Loucy (cell line): Measurements from ENCODE around the gene TTPAL.

Source experiments
- EZH2phosphoT487 ChIP-seq: fragments of 200-600 bp; IDR thresholded peaks from 2 replicates; pipeline ENCODE4 v1.6.1; 2018; ENCODE audit warnings: antibody characterized with exemption, mild to moderate bottlenecking, moderate library complexity, borderline replicate concordance
- TF ChIP-seq, protein P1 (sequence below): fragments of 200-600 bp; sonication (generic); conservative IDR thresholded peaks from 2 replicates; pipeline ENCODE4 v1.5.1; 2014; ENCODE audit warnings: mild to moderate bottlenecking, antibody characterized with exemption, low read length

DNA sequence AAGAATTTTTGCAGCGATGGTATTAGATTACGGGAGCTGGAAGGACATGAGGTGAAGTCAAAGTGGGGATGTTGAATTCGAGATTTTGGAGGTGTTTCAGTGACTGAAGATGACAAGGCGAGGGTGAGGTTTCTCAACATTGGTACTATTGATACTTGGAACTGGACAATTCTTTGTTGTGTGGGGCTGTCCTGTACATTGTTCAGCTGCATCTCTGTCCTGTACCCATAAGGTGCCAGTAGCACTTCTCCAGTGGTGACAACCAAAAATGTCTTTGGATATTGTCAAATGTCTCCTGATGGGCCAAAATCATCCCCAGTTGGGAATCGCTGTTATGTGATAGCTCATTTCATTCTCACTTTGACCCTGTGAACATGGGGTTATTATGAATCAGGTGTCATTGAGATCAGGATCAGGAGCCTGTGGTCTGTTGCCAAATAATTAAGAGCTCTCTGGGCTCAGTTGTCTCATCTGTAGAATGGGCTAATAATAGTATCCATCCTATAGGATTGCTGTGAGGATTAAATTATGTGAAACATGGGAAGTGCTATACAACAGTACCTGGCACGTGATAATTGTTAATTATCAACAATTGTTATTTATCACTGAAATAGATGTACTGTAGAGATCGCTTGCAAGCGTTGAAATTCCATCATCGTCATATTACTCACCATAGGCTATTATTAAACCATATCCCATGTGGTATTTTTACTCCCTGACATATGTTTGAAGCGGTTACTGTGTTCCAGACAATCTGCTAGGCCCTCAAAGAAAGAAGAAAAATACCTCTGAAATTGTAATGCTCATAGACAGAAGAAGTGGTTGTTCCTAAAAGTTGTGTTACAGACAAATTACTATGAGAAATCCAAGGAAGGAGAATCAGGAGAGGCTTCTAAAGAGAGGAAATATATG is 48.5 kb upstream of the TTPAL start:
- TF ChIP-seq, protein P1, sequence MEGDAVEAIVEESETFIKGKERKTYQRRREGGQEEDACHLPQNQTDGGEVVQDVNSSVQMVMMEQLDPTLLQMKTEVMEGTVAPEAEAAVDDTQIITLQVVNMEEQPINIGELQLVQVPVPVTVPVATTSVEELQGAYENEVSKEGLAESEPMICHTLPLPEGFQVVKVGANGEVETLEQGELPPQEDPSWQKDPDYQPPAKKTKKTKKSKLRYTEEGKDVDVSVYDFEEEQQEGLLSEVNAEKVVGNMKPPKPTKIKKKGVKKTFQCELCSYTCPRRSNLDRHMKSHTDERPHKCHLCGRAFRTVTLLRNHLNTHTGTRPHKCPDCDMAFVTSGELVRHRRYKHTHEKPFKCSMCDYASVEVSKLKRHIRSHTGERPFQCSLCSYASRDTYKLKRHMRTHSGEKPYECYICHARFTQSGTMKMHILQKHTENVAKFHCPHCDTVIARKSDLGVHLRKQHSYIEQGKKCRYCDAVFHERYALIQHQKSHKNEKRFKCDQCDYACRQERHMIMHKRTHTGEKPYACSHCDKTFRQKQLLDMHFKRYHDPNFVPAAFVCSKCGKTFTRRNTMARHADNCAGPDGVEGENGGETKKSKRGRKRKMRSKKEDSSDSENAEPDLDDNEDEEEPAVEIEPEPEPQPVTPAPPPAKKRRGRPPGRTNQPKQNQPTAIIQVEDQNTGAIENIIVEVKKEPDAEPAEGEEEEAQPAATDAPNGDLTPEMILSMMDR: no peak
- no peak for TF ChIP-seq EZH2phosphoT487
